GM12878 (cell line): ENCODE results near the gene TMEM266. TPM values are rescaled to one million over a fixed set of nuclear protein-coding genes. Genes with fewer than 3 reads are reported as not detected.

Experiments used
- BCL11A ChIP-seq: IDR thresholded peaks from 2 replicates; pipeline ENCODE4 v1.6.1; 2011; ENCODE audit warnings: low read depth, low read length
- E4F1 ChIP-seq: fragments of 450-650 bp; IDR thresholded peaks from 2 replicates; pipeline ENCODE4 v1.6.1; 2018; ENCODE audit warnings: borderline replicate concordance, mild to moderate bottlenecking; ENCODE audit not compliant: partially characterized antibody
- EED ChIP-seq: sonication (generic); IDR thresholded peaks from 2 replicates; pipeline ENCODE4 v1.6.1; 2016; ENCODE audit warnings: antibody characterized with exemption, low read depth
- EGR1 ChIP-seq, 2 experiments: IDR thresholded peaks; 1 replicate in 1 of 2; 2 replicates in 1 of 2; pipeline ENCODE4 v1.6.1; 2011 to 2012; ENCODE audit warnings: low read depth in 2 of 2, low read length in 2 of 2, borderline replicate concordance in 1 of 2, mild to moderate bottlenecking in 1 of 2, moderate library complexity in 1 of 2
- EP300 ChIP-seq, 2 experiments: fragments of 150-350 bp in 1 of 2; IDR thresholded peaks; 2 replicates each; pipeline ENCODE4 v1.6.1; 2011 to 2012; ENCODE audit warnings: low read depth in 2 of 2, low read length in 2 of 2, borderline replicate concordance in 1 of 2, improper control_type of control experiment in 1 of 2, inconsistent platforms in 1 of 2; ENCODE audit not compliant: control insufficient read depth in 1 of 2
- FOXM1 ChIP-seq: IDR thresholded peaks from 2 replicates; pipeline ENCODE4 v1.6.1; 2012; ENCODE audit warnings: low read depth, mild to moderate bottlenecking, inconsistent platforms, low read length, moderate library complexity
- MEF2A ChIP-seq: IDR thresholded peaks from 2 replicates; pipeline ENCODE4 v1.6.1; 2011; ENCODE audit warnings: low read depth, mild to moderate bottlenecking, low read length, moderate library complexity; ENCODE audit not compliant: insufficient read depth
- MYB ChIP-seq: fragments of 150-350 bp; IDR thresholded peaks from 2 replicates; pipeline ENCODE4 v1.6.1; 2014; ENCODE audit warnings: mild to moderate bottlenecking, low read depth, low read length, borderline replicate concordance
- NR2C2 ChIP-seq: IDR thresholded peaks from 2 replicates; pipeline ENCODE4 v1.6.1; 2011; ENCODE audit warnings: borderline replicate concordance, low read depth; ENCODE audit not compliant: control insufficient read depth, insufficient read length
- RCOR1 ChIP-seq: conservative IDR thresholded peaks from 2 replicates; pipeline ENCODE4 v1.6.1; 2012; ENCODE audit warnings: low read depth, low read length, improper control_type of control experiment
- SPI1 ChIP-seq: IDR thresholded peaks from 2 replicates; pipeline ENCODE4 v1.6.1; 2011; ENCODE audit warnings: low read depth, mild to moderate bottlenecking, low read length, moderate library complexity, borderline replicate concordance; ENCODE audit not compliant: insufficient read depth
- STAT1 ChIP-seq: fragments of 450-650 bp; conservative IDR thresholded peaks from 2 replicates; pipeline ENCODE4 v1.6.1; 2014; ENCODE audit warnings: antibody characterized with exemption, mild to moderate bottlenecking
- TAF1 ChIP-seq: IDR thresholded peaks from 2 replicates; pipeline ENCODE4 v1.6.1; 2011; ENCODE audit warnings: mild to moderate bottlenecking, low read depth, low read length, borderline replicate concordance
- ZBTB40 ChIP-seq: fragments of 450-650 bp; IDR thresholded peaks from 2 replicates; pipeline ENCODE4 v1.6.1; 2016; ENCODE audit warnings: mild to moderate bottlenecking, moderate library complexity, borderline replicate concordance
- polyA plus RNA-seq, 11 experiments: library from polyadenylated mRNA; depleted of rRNA in 4 of 11; unstranded in 6 of 11; stranded (reverse) in 5 of 11; fragments of >200 nt; fragmentation: Nextera tagmentation in 4 of 11; fragmentation: Illumina TruSeq in 1 of 11; extraction: Ambion mirVana in 4 of 11; extraction: Trizol in 1 of 11; gene quantifications; 1 replicate in 1 of 11; 2 replicates in 10 of 11; pipeline versions ENCODE4 v1.2.1 to v1.2.3, GENCODE V29; 2011 to 2016; ENCODE audit warnings: inconsistent platforms in 2 of 11, missing spikeins in 2 of 11, low read depth in 1 of 11
- total RNA-seq, 4 experiments: library from RNA; depleted of rRNA in 3 of 4; stranded (reverse); fragments of >200 nt in 3 of 4; fragmentation: Illumina TruSeq in 1 of 4; extraction: Trizol in 1 of 4; gene quantifications; 2 replicates each; pipeline versions ENCODE4 v1.2.1 to v1.2.3, GENCODE V29; 2013 to 2021

The TMEM266 gene
- total and polyA plus RNA-seq, 10 of the 15 experiments (the other 5 are each of a cell fraction or from before 2014, with no cell fraction given): 0.11 to 0.70 (median 0.39) TPM

- TF ChIP-seq SPI1 (peak; percentile 18; the same call in 1 of the 2 replicates), EED (peak; percentile 90), MYB (peak; percentile 33; the same call in 1 of the 2 replicates), STAT1 (no peak), NR2C2 (no peak), FOXM1 (peak; percentile 69), EP300 (IDR thresholded peaks at IDR 0.05; ENCODE audit: borderline replicate concordance in 1 of 2, control insufficient read depth in 1 of 2, low read depth in 2 of 2, low read length in 2 of 2) (peak; percentile 47 to 70; a peak in 2 of 4 replicates), RCOR1 (peak; percentile 96), ZBTB40 (no peak), MEF2A (peak; percentile 61; the same call in 1 of the 2 replicates), E4F1 (no peak), EGR1 (IDR thresholded peaks at IDR 0.05; ENCODE audit: borderline replicate concordance in 1 of 2, low read depth in 2 of 2, low read length in 2 of 2) (peak in 1 of 2 experiments; percentile 66; a peak in 1 of 3 replicates), TAF1 (no peak), BCL11A (peak; percentile 76; the same call in 1 of the 2 replicates)
These were observed 121.9 kb downstream of the TMEM266 start (continued) for GRCh38 chr15:76181705-76182107.
